Liver (tissue), 9 donors: ENCODE results near the gene OSTN. TPM values are rescaled to one million over a fixed set of nuclear protein-coding genes. Genes with fewer than 3 reads are reported as not detected.

Experiments used
- DNase-seq: peaks from one replicate; pipeline ENCODE4 v3.0.0-alpha.2; 2017; ENCODE audit warnings: low spot score
- H3K27ac ChIP-seq, 2 donors: one replicate each; pipeline ENCODE4 v1.7.0; 2013; ENCODE audit warnings: inconsistent platforms in 2 of 2, low read length in 2 of 2, control low read depth in 1 of 2, low read depth in 1 of 2, mild to moderate bottlenecking in 1 of 2
- H3K27me3 ChIP-seq, 4 donors: one replicate each; pipeline versions ENCODE4 v1.6.1 to v1.7.0; 2013; ENCODE audit warnings: low read length in 3 of 4, inconsistent platforms in 1 of 4, mild to moderate bottlenecking in 1 of 4, moderate library complexity in 1 of 4; ENCODE audit not compliant: control insufficient read depth in 4 of 4, insufficient read depth in 4 of 4
- H3K36me3 ChIP-seq, 4 donors: one replicate each; pipeline versions ENCODE4 v1.6.1 to v1.7.0; 2013; ENCODE audit warnings: low read length in 3 of 4, mild to moderate bottlenecking in 3 of 4, low read depth in 1 of 4, moderate library complexity in 1 of 4; ENCODE audit not compliant: control insufficient read depth in 4 of 4, insufficient read depth in 3 of 4
- H3K4me1 ChIP-seq, 4 donors: one replicate each; pipeline versions ENCODE4 v1.6.1 to v1.7.0; 2013; ENCODE audit warnings: low read length in 3 of 4, mild to moderate bottlenecking in 3 of 4, moderate library complexity in 1 of 4; ENCODE audit not compliant: control insufficient read depth in 4 of 4, insufficient read depth in 4 of 4
- H3K4me3 ChIP-seq, 3 donors: one replicate each; pipeline versions ENCODE4 v1.6.1 to v1.7.0; 2013; ENCODE audit warnings: low read length in 3 of 3, control low read depth in 1 of 3, low read depth in 1 of 3, mild to moderate bottlenecking in 1 of 3
- H3K9ac ChIP-seq, 2 donors: one replicate each; pipeline ENCODE4 v1.7.0; 2013; ENCODE audit warnings: low read length in 2 of 2, mild to moderate bottlenecking in 2 of 2, moderate library complexity in 2 of 2, control low read depth in 1 of 2, low read depth in 1 of 2
- H3K9me3 ChIP-seq, 4 donors: one replicate each; pipeline versions ENCODE4 v1.6.1 to v1.7.0; 2013; ENCODE audit warnings: low read length in 3 of 4; ENCODE audit not compliant: control insufficient read depth in 4 of 4
- ATF3 ChIP-seq: IDR thresholded peaks from 2 replicates; pipeline ENCODE4 v1.6.1; 2016; ENCODE audit warnings: antibody characterized with exemption
- CTCF ChIP-seq: fragments of 150-350 bp; IDR thresholded peaks from 2 replicates; pipeline ENCODE4 v1.5.1; 2017; ENCODE audit warnings: improper control_type of control experiment, low read depth, low read length; ENCODE audit not compliant: missing input control
- EGR1 ChIP-seq, 2 donors: IDR thresholded peaks; 2 replicates each; pipeline ENCODE4 v1.6.1; 2016 to 2018; ENCODE audit warnings: antibody characterized with exemption in 2 of 2, low read depth in 2 of 2
- FOXA1 ChIP-seq: IDR thresholded peaks from 2 replicates; pipeline ENCODE4 v1.6.1; 2016; ENCODE audit warnings: antibody characterized with exemption
- FOXA2 ChIP-seq: IDR thresholded peaks from 2 replicates; pipeline ENCODE4 v1.6.1; 2016; ENCODE audit warnings: antibody characterized with exemption
- GABPA ChIP-seq, 2 donors: IDR thresholded peaks in 1 of 2; conservative IDR thresholded peaks in 1 of 2; 2 replicates each; pipeline ENCODE4 v1.6.1; 2016; ENCODE audit warnings: antibody characterized with exemption in 2 of 2, mild to moderate bottlenecking in 1 of 2, moderate library complexity in 1 of 2
- HNF4A ChIP-seq, 2 donors: conservative IDR thresholded peaks; 2 replicates each; pipeline ENCODE4 v1.6.1; 2016; ENCODE audit warnings: antibody characterized with exemption in 2 of 2, mild to moderate bottlenecking in 2 of 2
- HNF4G ChIP-seq: IDR thresholded peaks from 2 replicates; pipeline ENCODE4 v1.6.1; 2016; ENCODE audit warnings: antibody characterized with exemption
- JUND ChIP-seq, 2 donors: IDR thresholded peaks; 2 replicates each; pipeline ENCODE4 v1.6.1; 2016; ENCODE audit warnings: antibody characterized with exemption in 2 of 2
- MAX ChIP-seq: IDR thresholded peaks from 2 replicates; pipeline ENCODE4 v1.6.1; 2016; ENCODE audit warnings: antibody characterized with exemption
- NR2F2 ChIP-seq: IDR thresholded peaks from 2 replicates; pipeline ENCODE4 v1.6.1; 2016; ENCODE audit warnings: antibody characterized with exemption
- RAD21 ChIP-seq, 2 donors: IDR thresholded peaks; 2 replicates each; pipeline ENCODE4 v1.6.1; 2016; ENCODE audit warnings: antibody characterized with exemption in 2 of 2, mild to moderate bottlenecking in 2 of 2
- REST ChIP-seq: IDR thresholded peaks from 2 replicates; pipeline ENCODE4 v1.6.1; 2016; ENCODE audit warnings: antibody characterized with exemption, mild to moderate bottlenecking
- RXRA ChIP-seq, 2 donors: IDR thresholded peaks; 2 replicates each; pipeline ENCODE4 v1.6.1; 2017 to 2018; ENCODE audit warnings: antibody characterized with exemption in 2 of 2, mild to moderate bottlenecking in 1 of 2
- SP1 ChIP-seq: IDR thresholded peaks from 2 replicates; pipeline ENCODE4 v1.6.1; 2018; ENCODE audit warnings: antibody characterized with exemption, mild to moderate bottlenecking
- TAF1 ChIP-seq: conservative IDR thresholded peaks from 2 replicates; pipeline ENCODE4 v1.6.1; 2016; ENCODE audit warnings: antibody characterized with exemption, mild to moderate bottlenecking
- YY1 ChIP-seq: IDR thresholded peaks from 2 replicates; pipeline ENCODE4 v1.6.1; 2016; ENCODE audit warnings: antibody characterized with exemption, mild to moderate bottlenecking
- ZBTB33 ChIP-seq: IDR thresholded peaks from 2 replicates; pipeline ENCODE4 v1.6.1; 2016; ENCODE audit warnings: antibody characterized with exemption
- WGBS: extraction: QIAGEN DNeasy Blood & Tissue Kit; methylation state at CpG from one replicate; pipeline ENCODE4 v1.1.7; 2013; 5-methylcytosine and 5-hydroxymethylcytosine counted together
- polyA plus RNA-seq, 2 donors: library from polyadenylated mRNA; stranded (reverse) in 1 of 2; unstranded in 1 of 2; fragments of 200-250 nt in 1 of 2; fragments of >200 nt in 1 of 2; fragmentation: Nextera tagmentation in 1 of 2; extraction: Ambion mirVana in 1 of 2; gene quantifications; one replicate each; pipeline versions ENCODE4 v1.2.1 to v1.2.3, GENCODE V29; 2013 to 2015
- total RNA-seq, 2 donors: library from RNA; depleted of rRNA; stranded (reverse); fragments of >200 nt; gene quantifications; one replicate each; pipeline ENCODE4 v1.2.3, GENCODE V29; 2014
- donor health status: healthy.
- donor health status: healthy.
- donor health status: healthy.
- donor health status: healthy.
- donor health status: healthy.

Gene OSTN
- total and polyA plus RNA-seq, 4 donors = not detected

- no peak for TF ChIP-seq MAX
These were observed 76.7 kb downstream of the OSTN start (continued) for GRCh38 chr3:191275751-191276150.

- Histone ChIP-seq H3K36me3 (no peaks in the 10 kb centered on the region), H3K4me3 (no peak overlapping the region), H3K9ac (no peak overlapping the region), H3K27ac (no peak overlapping the region), H3K9me3 (no peaks in the 10 kb centered on the region), H3K27me3 (no peaks in the 10 kb centered on the region), H3K4me1 (peaks cover 0 to 7% (median 6%) of the 10 kb centered on the region in 4 donors)
- DNase-seq = no peak
- TF ChIP-seq RAD21 (IDR thresholded peaks at IDR 0.05) (no peak), YY1 (no peak), CTCF (no peak), FOXA1 (no peak), JUND (IDR thresholded peaks at IDR 0.05) (no peak), HNF4A (conservative IDR thresholded peaks at IDR 0.05) (no peak)
- 37% methylated on average over 1 of the region's 1 CpG for WGBS
These were observed 81.1 kb downstream of the OSTN start for GRCh38 chr3:191280111-191280510.

- H3K27me3 ChIP-seq = no peaks in the 10 kb centered on the region
- H3K9me3 ChIP-seq = no peaks in the 10 kb centered on the region
- no peak overlapping the region for H3K9ac ChIP-seq
- no peak overlapping the region for H3K27ac ChIP-seq
- H3K36me3 ChIP-seq = no peaks in the 10 kb centered on the region
- TF ChIP-seq CTCF = no peak
- no peak for TF ChIP-seq REST
- TF ChIP-seq ATF3 = no peak
- TF ChIP-seq HNF4G = no peak
- no peak for TF ChIP-seq GABPA (IDR thresholded peaks at IDR 0.05 in 1 of 2, conservative IDR thresholded peaks at IDR 0.05 in 1 of 2)
- no peak for TF ChIP-seq NR2F2
- TF ChIP-seq ZBTB33 = no peak
- no peak for TF ChIP-seq RAD21 (IDR thresholded peaks at IDR 0.05)
- no peak for TF ChIP-seq SP1
- TF ChIP-seq YY1 = no peak
- TF ChIP-seq TAF1 = no peak
- no peak for TF ChIP-seq HNF4A (conservative IDR thresholded peaks at IDR 0.05)
- no peak for TF ChIP-seq JUND (IDR thresholded peaks at IDR 0.05)
- TF ChIP-seq FOXA2 = no peak
- TF ChIP-seq FOXA1 = no peak
- TF ChIP-seq RXRA (IDR thresholded peaks at IDR 0.05) = no peak
- TF ChIP-seq MAX = no peak
- TF ChIP-seq EGR1 (IDR thresholded peaks at IDR 0.05; ENCODE audit: low read depth in 2 of 2) = no peak
- no peak overlapping the region for H3K4me3 ChIP-seq
- H3K4me1 ChIP-seq = peaks cover 0 to 7% (median 6%) of the 10 kb centered on the region in 4 donors
- no peak for DNase-seq
These were observed 81.8 kb downstream of the OSTN start for GRCh38 chr3:191280882-191281281.
